CD8-positive, alpha-beta memory T cell (primary cell): Measurements from ENCODE around the gene MEI1. TPM values are rescaled to one million over a fixed set of nuclear protein-coding genes. Genes with fewer than 3 reads are reported as not detected.
A peak's percentile ranks its signal among the peaks of the same experiment; 100 is the strongest.
"Not testable (repeated sequence)": the region's sequence is repeated elsewhere in the genome, so short reads cannot be mapped to it uniquely, and the experiment has no call there.

Experiments used
- CTCF ChIA-PET: fragments of 350-600 bp; sonication (Branson Sonifier 250); formaldehyde crosslinking; loops from one replicate; lab custom pipeline; 2021; ENCODE audit warnings: antibody characterized with exemption; lab: Charles Lee
- POLR2A ChIA-PET: fragments of 350-600 bp; sonication (Branson Sonifier 250); formaldehyde crosslinking; loops from one replicate; lab custom pipeline; 2021; ENCODE audit warnings: antibody characterized with exemption; lab: Charles Lee
- DNase-seq, 5 donors: peaks; one replicate each; pipeline versions ENCODE4 v3.0.0 to v3.0.0-alpha.2; 2020 to 2022; ENCODE audit warnings: mixed read lengths in 1 of 5
- H3K27ac ChIP-seq: one replicate; pipeline ENCODE4 v1.7.0; 2013; ENCODE audit warnings: low read depth, mild to moderate bottlenecking, low read length, moderate library complexity
- H3K27me3 ChIP-seq: 2 replicates; pipeline ENCODE4 v1.7.0; 2013; ENCODE audit warnings: low read length, mild to moderate bottlenecking; ENCODE audit not compliant: insufficient read depth, poor library complexity, severe bottlenecking
- H3K36me3 ChIP-seq: 2 replicates; pipeline ENCODE4 v1.7.0; 2013; ENCODE audit warnings: mild to moderate bottlenecking, low read length, moderate library complexity; ENCODE audit not compliant: insufficient read depth
- H3K4me1 ChIP-seq: 2 replicates; pipeline ENCODE4 v1.7.0; 2013; ENCODE audit warnings: mild to moderate bottlenecking, low read length, moderate library complexity; ENCODE audit not compliant: insufficient read depth
- H3K4me3 ChIP-seq: 2 replicates; pipeline ENCODE4 v1.7.0; 2013; ENCODE audit warnings: mild to moderate bottlenecking, low read length
- H3K9me3 ChIP-seq: 2 replicates; pipeline ENCODE4 v1.7.0; 2013; ENCODE audit warnings: mild to moderate bottlenecking, low read length
- H3K27ac Mint-ChIP-seq, 8 donors: one replicate each; pipeline ENCODE4 v1.8.0; 2020 to 2021; ENCODE audit warnings: mixed read lengths in 8 of 8, mild to moderate bottlenecking in 6 of 8, inconsistent platforms in 3 of 8, moderate library complexity in 3 of 8
- H3K27me3 Mint-ChIP-seq, 2 donors: one replicate each; pipeline ENCODE4 v1.8.0; 2020 to 2021; ENCODE audit warnings: mixed read lengths in 2 of 2, mild to moderate bottlenecking in 1 of 2, moderate library complexity in 1 of 2
- H3K36me3 Mint-ChIP-seq, 3 donors: one replicate each; pipeline ENCODE4 v1.8.0; 2020 to 2021; ENCODE audit warnings: mixed read lengths in 3 of 3, inconsistent platforms in 1 of 3, mild to moderate bottlenecking in 1 of 3
- H3K4me1 Mint-ChIP-seq, 3 donors: one replicate each; pipeline ENCODE4 v1.8.0; 2020 to 2021; ENCODE audit warnings: mixed read lengths in 3 of 3, inconsistent platforms in 1 of 3, mild to moderate bottlenecking in 1 of 3
- H3K4me3 Mint-ChIP-seq, 7 donors: one replicate each; pipeline ENCODE4 v1.8.0; 2020 to 2021; ENCODE audit warnings: mixed read lengths in 7 of 7, mild to moderate bottlenecking in 6 of 7, moderate library complexity in 4 of 7, inconsistent platforms in 2 of 7
- H3K9me3 Mint-ChIP-seq, 5 donors: one replicate each; pipeline ENCODE4 v1.8.0; 2020 to 2022; ENCODE audit warnings: mixed read lengths in 5 of 5, mild to moderate bottlenecking in 3 of 5, moderate library complexity in 2 of 5, inconsistent platforms in 1 of 5
- polyA plus RNA-seq: library from polyadenylated mRNA; unstranded; fragments of 300-500 nt; fragmentation: Illumina TruSeq; gene quantifications from one replicate; pipeline ENCODE4 v1.2.3, GENCODE V29; 2021
- total RNA-seq, 2 experiments: library from RNA; stranded (reverse); gene quantifications; one replicate each; pipeline ENCODE4 v1.2.3, GENCODE V29; 2021

Gene MEI1
- total and polyA plus RNA-seq, 3 experiments from 2014 or later, result 33.9 to 150 (median 36.3) TPM

GRCh38 chr22:41668971-41669911 lies 30.1 kb upstream of the MEI1 start:
- Histone ChIP-seq H3K4me3 (no peak overlapping the region), H3K27ac (no peak overlapping the region), H3K27me3 (no peaks in the 10 kb centered on the region), H3K4me1 (peaks cover 10% of the 10 kb centered on the region), H3K36me3 (peaks cover 6% of the 10 kb centered on the region), H3K9me3 (no peaks in the 10 kb centered on the region)
- H3K4me3 Mint-ChIP-seq, result peak overlapping the region in 2 of 7 donors; percentile 1 to 67
- H3K4me1 Mint-ChIP-seq, result peaks cover 18 to 22% (median 20%) of the 10 kb centered on the region in 3 donors
- H3K9me3 Mint-ChIP-seq, result no peaks in the 10 kb centered on the region
- DNase-seq, result no peak
- POLR2A ChIA-PET, result no interaction called here
- H3K27me3 Mint-ChIP-seq, result no peaks in the 10 kb centered on the region
- H3K27ac Mint-ChIP-seq, result peak overlapping the region in 6 of 8 donors; percentile 3 to 83 (median 76)
- peaks cover 0 to 38% (median 3%) of the 10 kb centered on the region in 3 donors for H3K36me3 Mint-ChIP-seq
- CTCF ChIA-PET, result interaction anchor here (0.9 kb wide), 1 partner anchor 28 kb away, joined by 3 read pairs; no protein-coding TSS in a partner anchor

- CTCF ChIA-PET, DNase-seq, H3K9me3 ChIP-seq, H3K27ac ChIP-seq, H3K4me3 ChIP-seq, H3K9me3 Mint-ChIP-seq, H3K27me3 ChIP-seq, H3K36me3 ChIP-seq, POLR2A ChIA-PET, H3K27me3 Mint-ChIP-seq, H3K4me1 ChIP-seq: not testable (repeated sequence)
- Mint-ChIP-seq H3K4me1 (peaks cover 14 to 29% (median 27%) of the 10 kb centered on the region in 3 donors), H3K36me3 (peaks cover 0 to 48% (median 7%) of the 10 kb centered on the region in 3 donors), H3K27ac (peak overlapping the region in 1 of 8 donors; percentile 3), H3K4me3 (peak overlapping the region in 1 of 7 donors; percentile 18)
Observed at GRCh38 chr22:41672096-41672495, 27.2 kb upstream of the MEI1 start.

DNA sequence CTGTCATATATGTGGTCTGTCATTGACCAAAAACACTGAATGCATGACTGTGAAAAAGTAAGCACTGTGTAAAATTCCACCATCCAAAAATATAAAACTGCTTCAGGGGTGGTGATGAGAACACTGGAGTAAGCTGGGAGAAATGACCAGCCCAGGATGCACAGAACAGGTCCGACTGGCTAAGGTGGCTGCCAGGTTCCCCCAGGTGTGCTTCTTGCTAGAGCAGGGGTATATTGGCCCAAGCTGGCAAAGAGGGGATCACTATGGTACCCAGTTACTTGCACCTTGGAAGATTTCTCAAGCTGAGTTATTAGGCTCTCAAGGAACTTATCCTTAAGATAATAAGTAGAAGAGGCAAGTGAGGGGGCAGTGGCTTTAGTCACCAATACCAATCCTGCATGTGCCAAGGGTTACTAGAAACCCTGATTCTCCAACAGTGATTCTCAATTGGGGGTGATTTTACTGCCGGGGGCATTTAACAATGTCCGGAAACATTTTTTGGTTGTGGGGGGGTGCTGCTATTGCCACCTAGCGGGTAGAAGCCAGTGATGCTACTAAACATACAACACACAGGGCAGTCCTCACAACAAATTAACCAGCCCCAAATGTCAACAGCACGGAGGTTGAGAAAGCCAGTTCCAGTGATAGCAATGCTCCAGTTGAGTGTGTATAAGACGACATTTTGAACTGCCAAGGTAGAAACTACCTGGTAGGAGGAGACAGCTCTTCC lies 26.4 kb upstream of the MEI1 start:
- ChIA-PET POLR2A (no interaction called here), CTCF (interaction anchor here (0.9 kb wide), 1 partner anchor 24 kb away, joined by 3 read pairs; no protein-coding TSS in a partner anchor)
- Mint-ChIP-seq H3K4me3 (peak overlapping the region in 1 of 7 donors; percentile 32), H3K4me1 (peaks cover 12 to 28% (median 26%) of the 10 kb centered on the region in 3 donors), H3K27ac (peak overlapping the region in 4 of 8 donors; percentile 22 to 72 (median 63)), H3K27me3 (no peaks in the 10 kb centered on the region), H3K36me3 (peaks cover 4 to 52% (median 10%) of the 10 kb centered on the region in 3 donors), H3K9me3 (no peaks in the 10 kb centered on the region)
- H3K27me3 ChIP-seq, result no peaks in the 10 kb centered on the region
- no peak overlapping the region for H3K4me3 ChIP-seq
- H3K9me3 ChIP-seq, result no peaks in the 10 kb centered on the region
- peaks cover 10% of the 10 kb centered on the region for H3K36me3 ChIP-seq
- H3K4me1 ChIP-seq, result no peaks in the 10 kb centered on the region
- DNase-seq, result no peak
- peak overlapping the region; percentile 16 for H3K27ac ChIP-seq

- no peaks in the 10 kb centered on the region for H3K27me3 ChIP-seq
- no peaks in the 10 kb centered on the region for H3K9me3 Mint-ChIP-seq
- H3K36me3 ChIP-seq, result peaks cover 26% of the 10 kb centered on the region
- H3K4me1 Mint-ChIP-seq, result peaks cover 12 to 34% (median 27%) of the 10 kb centered on the region in 3 donors
- H3K4me3 ChIP-seq, result no peak overlapping the region
- H3K9me3 ChIP-seq, result no peaks in the 10 kb centered on the region
- no peak overlapping the region for H3K4me3 Mint-ChIP-seq
- H3K27ac Mint-ChIP-seq, result peak overlapping the region in 4 of 8 donors; percentile 12 to 86 (median 42)
- no peak for DNase-seq
- CTCF ChIA-PET, result interaction anchor here (1.5 to 3.7 kb wide), 2 partner anchors 8 to 22 kb away, joined by 3 to 28 read pairs; no protein-coding TSS in a partner anchor
- no peaks in the 10 kb centered on the region for H3K4me1 ChIP-seq
- H3K36me3 Mint-ChIP-seq, result peaks cover 4 to 65% (median 14%) of the 10 kb centered on the region in 3 donors
- POLR2A ChIA-PET, result no interaction called here
- H3K27ac ChIP-seq, result no peak overlapping the region
- no peaks in the 10 kb centered on the region for H3K27me3 Mint-ChIP-seq
Observed at GRCh38 chr22:41674846-41675340, 24.4 kb upstream of the MEI1 start.

GRCh38 chr22:41676134-41676533 lies 23.2 kb upstream of the MEI1 start:
- H3K36me3 Mint-ChIP-seq, result peaks cover 4 to 72% (median 16%) of the 10 kb centered on the region in 3 donors
- peaks cover 37% of the 10 kb centered on the region for H3K36me3 ChIP-seq
- ChIA-PET POLR2A (no interaction called here), CTCF (interaction anchor here (1.5 to 3.7 kb wide), 2 partner anchors 9 to 21 kb away, joined by 3 to 28 read pairs; no protein-coding TSS in a partner anchor)
- no peaks in the 10 kb centered on the region for H3K27me3 Mint-ChIP-seq
- no peaks in the 10 kb centered on the region for H3K27me3 ChIP-seq
- H3K4me1 Mint-ChIP-seq, result peaks cover 12 to 47% (median 37%) of the 10 kb centered on the region in 3 donors
- DNase-seq, result no peak
- no peaks in the 10 kb centered on the region for H3K9me3 Mint-ChIP-seq
- H3K4me3 ChIP-seq, result no peak overlapping the region
- no peaks in the 10 kb centered on the region for H3K9me3 ChIP-seq
- H3K27ac Mint-ChIP-seq, result peak overlapping the region in 1 of 8 donors; percentile 21
- no peak overlapping the region for H3K4me3 Mint-ChIP-seq
- H3K27ac ChIP-seq, result no peak overlapping the region
- peaks cover 4% of the 10 kb centered on the region for H3K4me1 ChIP-seq

DNA sequence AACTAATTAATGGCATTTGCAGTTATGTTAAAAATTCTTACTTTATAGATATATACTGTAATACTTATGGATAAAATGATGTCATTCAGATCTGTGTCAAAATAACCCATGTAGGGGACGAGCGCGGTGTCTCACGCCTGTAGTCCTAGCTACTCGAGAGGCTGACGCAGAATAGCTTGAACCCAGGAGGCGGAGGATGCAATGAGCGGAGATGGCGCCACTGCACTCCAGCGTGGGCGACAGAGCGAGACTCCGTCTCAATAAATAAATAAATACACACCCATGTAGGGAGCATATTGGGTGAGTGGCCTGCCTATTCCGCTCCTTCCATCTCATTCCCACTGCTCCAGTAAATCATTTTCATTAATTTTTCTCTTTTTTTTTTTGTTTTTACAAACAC lies 17.7 kb upstream of the MEI1 start:
- Mint-ChIP-seq H3K36me3 (peaks cover 6 to 38% (median 13%) of the 10 kb centered on the region in 3 donors), H3K27ac (peak overlapping the region in 7 of 8 donors; percentile 98 to 100 (median 100)), H3K4me3 (peak overlapping the region; percentile 94 to 99 (median 99)), H3K9me3 (peaks cover 0 to 3% (median 0%) of the 10 kb centered on the region in 5 donors), H3K4me1 (peaks cover 21 to 61% (median 43%) of the 10 kb centered on the region in 3 donors), H3K27me3 (peaks cover 0 to 2% of the 10 kb centered on the region in 2 donors)
- POLR2A ChIA-PET, result no interaction called here
- DNase-seq, result no peak
- H3K27ac ChIP-seq, result peak overlapping the region; percentile 85
- peaks cover 27% of the 10 kb centered on the region for H3K36me3 ChIP-seq
- peaks cover 7% of the 10 kb centered on the region for H3K4me1 ChIP-seq
- H3K27me3 ChIP-seq, result no peaks in the 10 kb centered on the region
- CTCF ChIA-PET, result interaction anchor here (1.1 to 2.8 kb wide), 3 partner anchors 14 to 16 kb away, joined by 3 to 14 read pairs (median 4); no protein-coding TSS in a partner anchor
- no peaks in the 10 kb centered on the region for H3K9me3 ChIP-seq
- peak overlapping the region; percentile 73 for H3K4me3 ChIP-seq

GRCh38 chr22:41682033-41682807 lies 17.1 kb upstream of the MEI1 start:
- peak; percentile 76 to 90 (median 81) for DNase-seq
- Histone ChIP-seq H3K4me3 (peak overlapping the region; percentile 73), H3K27me3 (no peaks in the 10 kb centered on the region), H3K9me3 (no peaks in the 10 kb centered on the region), H3K27ac (peak overlapping the region; percentile 85), H3K36me3 (peaks cover 27% of the 10 kb centered on the region), H3K4me1 (peaks cover 11% of the 10 kb centered on the region)
- Mint-ChIP-seq H3K4me1 (peaks cover 23 to 61% (median 43%) of the 10 kb centered on the region in 3 donors), H3K36me3 (peaks cover 6 to 34% (median 11%) of the 10 kb centered on the region in 3 donors), H3K4me3 (peak overlapping the region; percentile 94 to 99 (median 99)), H3K27me3 (peaks cover 0 to 2% of the 10 kb centered on the region in 2 donors), H3K27ac (peak overlapping the region; percentile 98 to 100 (median 100)), H3K9me3 (peaks cover 0 to 3% (median 0%) of the 10 kb centered on the region in 5 donors)
- ChIA-PET CTCF (interaction anchor here (1.1 to 2.8 kb wide), 3 partner anchors 15 to 17 kb away, joined by 3 to 14 read pairs (median 4); no protein-coding TSS in a partner anchor), POLR2A (no interaction called here)
